SK-N-SH (cell line): ENCODE measurements around the gene USP22.

Experiments
- CTCF ChIP-seq: fragments of 200-600 bp; sonication (generic); IDR thresholded peaks from 2 replicates; pipeline ENCODE4 v1.6.1; 2017; ENCODE audit warnings: antibody characterized with exemption, mild to moderate bottlenecking, moderate library complexity
- FOXM1 ChIP-seq: IDR thresholded peaks from 2 replicates; pipeline ENCODE4 v1.4.0; 2012; ENCODE audit warnings: low read depth, mild to moderate bottlenecking
- JUND ChIP-seq: IDR thresholded peaks from 2 replicates; pipeline ENCODE4 v1.4.0; 2012
- RAD21 ChIP-seq: IDR thresholded peaks from 2 replicates; pipeline ENCODE4 v1.6.1; 2012; ENCODE audit warnings: mild to moderate bottlenecking, low read length
- SIN3A ChIP-seq: IDR thresholded peaks from 2 replicates; pipeline ENCODE4 v1.6.1; 2012; ENCODE audit warnings: low read depth, mild to moderate bottlenecking, low read length, moderate library complexity, borderline replicate concordance
- TEAD4 ChIP-seq: IDR thresholded peaks from 2 replicates; pipeline ENCODE4 v1.4.0; 2012; ENCODE audit warnings: mild to moderate bottlenecking, borderline replicate concordance; ENCODE audit not compliant: insufficient read depth
- YY1 ChIP-seq: IDR thresholded peaks from 2 replicates; pipeline ENCODE4 v1.4.0; 2012; ENCODE audit warnings: low read depth, mild to moderate bottlenecking

- TF ChIP-seq JUND, result no peak
- no peak for TF ChIP-seq CTCF
- TF ChIP-seq TEAD4, result no peak
- TF ChIP-seq RAD21, result no peak
- TF ChIP-seq FOXM1, result no peak
- TF ChIP-seq SIN3A, result no peak
- no peak for TF ChIP-seq YY1
These were observed 88.0 kb downstream of the USP22 start for GRCh38 chr17:20954794-20955193.
